Measurements from ENCODE around the gene MRO. TPM values are rescaled to one million over a fixed set of nuclear protein-coding genes. Genes with fewer than 3 reads are reported as not detected.
"Not testable (repeated sequence)": the region's sequence is repeated elsewhere in the genome, so short reads cannot be mapped to it uniquely, and the experiment has no call there.

The MRO gene
- total RNA-seq, 1 donor from 2014 or later = 3.1 TPM

GRCh38 chr18:50783553-50783952 lies 36.3 kb downstream of the MRO start:
- Histone ChIP-seq H3K36me3 (ENCODE audit: control insufficient read depth in 3 of 3, insufficient read depth in 3 of 3, low read length in 3 of 3) (no peaks in the 10 kb centered on the region), H3K9me3 (ENCODE audit: control insufficient read depth in 3 of 3, low read length in 3 of 3) (no peaks in the 10 kb centered on the region), H3K4me3 (ENCODE audit: low read length in 3 of 3) (no peak overlapping the region), H3K9ac (ENCODE audit: low read depth in 1 of 3, low read length in 3 of 3) (no peak overlapping the region), H3K27ac (ENCODE audit: low read depth, low read length) (no peak overlapping the region), H3K27me3 (ENCODE audit: control insufficient read depth in 3 of 3, insufficient read depth in 3 of 3, low read length in 3 of 3) (no peaks in the 10 kb centered on the region), H3K4me1 (ENCODE audit: control insufficient read depth in 3 of 3, insufficient read depth in 3 of 3, low read length in 3 of 3) (no peaks in the 10 kb centered on the region)

GRCh38 chr18:50779021-50779420 lies 40.8 kb downstream of the MRO start:
- not testable (repeated sequence) for H3K9me3 ChIP-seq (ENCODE audit: control insufficient read depth in 3 of 3, low read length in 3 of 3); H3K36me3 ChIP-seq (ENCODE audit: control insufficient read depth in 3 of 3, insufficient read depth in 3 of 3, low read length in 3 of 3); H3K27ac ChIP-seq (ENCODE audit: low read depth, low read length); H3K4me3 ChIP-seq (ENCODE audit: low read length in 3 of 3); H3K4me1 ChIP-seq (ENCODE audit: control insufficient read depth in 3 of 3, insufficient read depth in 3 of 3, low read length in 3 of 3); H3K27me3 ChIP-seq (ENCODE audit: control insufficient read depth in 3 of 3, insufficient read depth in 3 of 3, low read length in 3 of 3); H3K9ac ChIP-seq (ENCODE audit: low read depth in 1 of 3, low read length in 3 of 3)

GRCh38 chr18:50776383-50776782 lies 43.4 kb downstream of the MRO start:
- Histone ChIP-seq H3K4me3 (ENCODE audit: low read length in 3 of 3) (no peak overlapping the region), H3K27me3 (ENCODE audit: control insufficient read depth in 3 of 3, insufficient read depth in 3 of 3, low read length in 3 of 3) (no peaks in the 10 kb centered on the region), H3K4me1 (ENCODE audit: control insufficient read depth in 3 of 3, insufficient read depth in 3 of 3, low read length in 3 of 3) (no peaks in the 10 kb centered on the region), H3K9ac (ENCODE audit: low read depth in 1 of 3, low read length in 3 of 3) (no peak overlapping the region), H3K9me3 (ENCODE audit: control insufficient read depth in 3 of 3, low read length in 3 of 3) (peaks cover 0 to 3% (median 3%) of the 10 kb centered on the region in 3 donors), H3K27ac (ENCODE audit: low read depth, low read length) (no peak overlapping the region), H3K36me3 (ENCODE audit: control insufficient read depth in 3 of 3, insufficient read depth in 3 of 3, low read length in 3 of 3) (no peaks in the 10 kb centered on the region)

GRCh38 chr18:50775726-50776125 lies 44.1 kb downstream of the MRO start:
- H3K27me3 ChIP-seq (ENCODE audit: control insufficient read depth in 3 of 3, insufficient read depth in 3 of 3, low read length in 3 of 3) = no peaks in the 10 kb centered on the region
- H3K4me1 ChIP-seq (ENCODE audit: control insufficient read depth in 3 of 3, insufficient read depth in 3 of 3, low read length in 3 of 3) = no peaks in the 10 kb centered on the region
- no peak overlapping the region for H3K4me3 ChIP-seq (ENCODE audit: low read length in 3 of 3)
- peaks cover 0 to 3% (median 3%) of the 10 kb centered on the region in 3 donors for H3K9me3 ChIP-seq (ENCODE audit: control insufficient read depth in 3 of 3, low read length in 3 of 3)
- no peak overlapping the region for H3K9ac ChIP-seq (ENCODE audit: low read depth in 1 of 3, low read length in 3 of 3)
- H3K27ac ChIP-seq (ENCODE audit: low read depth, low read length) = no peak overlapping the region
- H3K36me3 ChIP-seq (ENCODE audit: control insufficient read depth in 3 of 3, insufficient read depth in 3 of 3, low read length in 3 of 3) = no peaks in the 10 kb centered on the region

GRCh38 chr18:50775207-50775606 lies 44.6 kb downstream of the MRO start:
- Histone ChIP-seq H3K4me3 (ENCODE audit: low read length in 3 of 3) (no peak overlapping the region), H3K9ac (ENCODE audit: low read depth in 1 of 3, low read length in 3 of 3) (no peak overlapping the region), H3K9me3 (ENCODE audit: control insufficient read depth in 3 of 3, low read length in 3 of 3) (peaks cover 3% of the 10 kb centered on the region in 3 donors), H3K36me3 (ENCODE audit: control insufficient read depth in 3 of 3, insufficient read depth in 3 of 3, low read length in 3 of 3) (no peaks in the 10 kb centered on the region), H3K27me3 (ENCODE audit: control insufficient read depth in 3 of 3, insufficient read depth in 3 of 3, low read length in 3 of 3) (no peaks in the 10 kb centered on the region), H3K27ac (ENCODE audit: low read depth, low read length) (no peak overlapping the region), H3K4me1 (ENCODE audit: control insufficient read depth in 3 of 3, insufficient read depth in 3 of 3, low read length in 3 of 3) (no peaks in the 10 kb centered on the region)

GRCh38 chr18:50769463-50769862 lies 50.4 kb downstream of the MRO start:
- H3K27me3 ChIP-seq (ENCODE audit: control insufficient read depth in 3 of 3, insufficient read depth in 3 of 3, low read length in 3 of 3) = no peaks in the 10 kb centered on the region
- no peak overlapping the region for H3K4me3 ChIP-seq (ENCODE audit: low read length in 3 of 3)
- H3K4me1 ChIP-seq (ENCODE audit: control insufficient read depth in 3 of 3, insufficient read depth in 3 of 3, low read length in 3 of 3) = no peaks in the 10 kb centered on the region
- H3K9ac ChIP-seq (ENCODE audit: low read depth in 1 of 3, low read length in 3 of 3) = no peak overlapping the region
- H3K9me3 ChIP-seq (ENCODE audit: control insufficient read depth in 3 of 3, low read length in 3 of 3) = peaks cover 11 to 12% (median 11%) of the 10 kb centered on the region in 3 donors
- H3K27ac ChIP-seq (ENCODE audit: low read depth, low read length) = no peak overlapping the region
- no peaks in the 10 kb centered on the region for H3K36me3 ChIP-seq (ENCODE audit: control insufficient read depth in 3 of 3, insufficient read depth in 3 of 3, low read length in 3 of 3)

GRCh38 chr18:50757358-50757757 lies 62.5 kb downstream of the MRO start:
- Histone ChIP-seq H3K27me3 (ENCODE audit: control insufficient read depth in 3 of 3, insufficient read depth in 3 of 3, low read length in 3 of 3) (peaks cover 0 to 3% (median 0%) of the 10 kb centered on the region in 3 donors), H3K27ac (ENCODE audit: low read depth, low read length) (no peak overlapping the region), H3K4me1 (ENCODE audit: control insufficient read depth in 3 of 3, insufficient read depth in 3 of 3, low read length in 3 of 3) (peaks cover 0 to 5% (median 0%) of the 10 kb centered on the region in 3 donors), H3K36me3 (ENCODE audit: control insufficient read depth in 3 of 3, insufficient read depth in 3 of 3, low read length in 3 of 3) (no peaks in the 10 kb centered on the region), H3K9me3 (ENCODE audit: control insufficient read depth in 3 of 3, low read length in 3 of 3) (no peaks in the 10 kb centered on the region), H3K4me3 (ENCODE audit: low read length in 3 of 3) (no peak overlapping the region), H3K9ac (ENCODE audit: low read depth in 1 of 3, low read length in 3 of 3) (no peak overlapping the region)

GRCh38 chr18:50754297-50754696 lies 65.5 kb downstream of the MRO start:
- H3K27ac ChIP-seq (ENCODE audit: low read depth, low read length) = no peak overlapping the region
- no peaks in the 10 kb centered on the region for H3K4me1 ChIP-seq (ENCODE audit: control insufficient read depth in 3 of 3, insufficient read depth in 3 of 3, low read length in 3 of 3)
- H3K4me3 ChIP-seq (ENCODE audit: low read length in 3 of 3) = no peak overlapping the region
- H3K27me3 ChIP-seq (ENCODE audit: control insufficient read depth in 3 of 3, insufficient read depth in 3 of 3, low read length in 3 of 3) = peaks cover 0 to 10% (median 4%) of the 10 kb centered on the region in 3 donors
- no peaks in the 10 kb centered on the region for H3K9me3 ChIP-seq (ENCODE audit: control insufficient read depth in 3 of 3, low read length in 3 of 3)
- H3K9ac ChIP-seq (ENCODE audit: low read depth in 1 of 3, low read length in 3 of 3) = no peak overlapping the region
- no peaks in the 10 kb centered on the region for H3K36me3 ChIP-seq (ENCODE audit: control insufficient read depth in 3 of 3, insufficient read depth in 3 of 3, low read length in 3 of 3)

- Histone ChIP-seq H3K4me1 (ENCODE audit: control insufficient read depth in 3 of 3, insufficient read depth in 3 of 3, low read length in 3 of 3) (no peaks in the 10 kb centered on the region), H3K36me3 (ENCODE audit: control insufficient read depth in 3 of 3, insufficient read depth in 3 of 3, low read length in 3 of 3) (no peaks in the 10 kb centered on the region), H3K9ac (ENCODE audit: low read depth in 1 of 3, low read length in 3 of 3) (no peak overlapping the region), H3K4me3 (ENCODE audit: low read length in 3 of 3) (no peak overlapping the region), H3K9me3 (ENCODE audit: control insufficient read depth in 3 of 3, low read length in 3 of 3) (no peaks in the 10 kb centered on the region), H3K27ac (ENCODE audit: low read depth, low read length) (no peak overlapping the region), H3K27me3 (ENCODE audit: control insufficient read depth in 3 of 3, insufficient read depth in 3 of 3, low read length in 3 of 3) (peaks cover 0 to 10% (median 4%) of the 10 kb centered on the region in 3 donors)
Measured at GRCh38 chr18:50753311-50753710, 66.5 kb downstream of the MRO start.

- H3K36me3 ChIP-seq (ENCODE audit: control insufficient read depth in 3 of 3, insufficient read depth in 3 of 3, low read length in 3 of 3) = no peaks in the 10 kb centered on the region
- H3K9ac ChIP-seq (ENCODE audit: low read depth in 1 of 3, low read length in 3 of 3) = no peak overlapping the region
- no peaks in the 10 kb centered on the region for H3K4me1 ChIP-seq (ENCODE audit: control insufficient read depth in 3 of 3, insufficient read depth in 3 of 3, low read length in 3 of 3)
- H3K4me3 ChIP-seq (ENCODE audit: low read length in 3 of 3) = no peak overlapping the region
- no peaks in the 10 kb centered on the region for H3K9me3 ChIP-seq (ENCODE audit: control insufficient read depth in 3 of 3, low read length in 3 of 3)
- no peak overlapping the region for H3K27ac ChIP-seq (ENCODE audit: low read depth, low read length)
- peaks cover 0 to 10% (median 4%) of the 10 kb centered on the region in 3 donors for H3K27me3 ChIP-seq (ENCODE audit: control insufficient read depth in 3 of 3, insufficient read depth in 3 of 3, low read length in 3 of 3)
Measured at GRCh38 chr18:50751947-50752346, 67.9 kb downstream of the MRO start.

- Histone ChIP-seq H3K4me3 (ENCODE audit: low read length in 3 of 3) (no peak overlapping the region), H3K27me3 (ENCODE audit: control insufficient read depth in 3 of 3, insufficient read depth in 3 of 3, low read length in 3 of 3) (peaks cover 0 to 10% (median 4%) of the 10 kb centered on the region in 3 donors), H3K4me1 (ENCODE audit: control insufficient read depth in 3 of 3, insufficient read depth in 3 of 3, low read length in 3 of 3) (no peaks in the 10 kb centered on the region), H3K9me3 (ENCODE audit: control insufficient read depth in 3 of 3, low read length in 3 of 3) (no peaks in the 10 kb centered on the region), H3K9ac (ENCODE audit: low read depth in 1 of 3, low read length in 3 of 3) (no peak overlapping the region), H3K36me3 (ENCODE audit: control insufficient read depth in 3 of 3, insufficient read depth in 3 of 3, low read length in 3 of 3) (no peaks in the 10 kb centered on the region), H3K27ac (ENCODE audit: low read depth, low read length) (no peak overlapping the region)
Measured at GRCh38 chr18:50751490-50751889, 68.3 kb downstream of the MRO start.
